ENCODE data around the gene ADAMTSL1. TPM values are rescaled to one million over a fixed set of nuclear protein-coding genes. Genes with fewer than 3 reads are reported as not detected.

ADAMTSL1 gene
- total and polyA plus RNA-seq, 2 experiments from 2014 or later, result 2.3 to 5.0 TPM

GRCh38 chr9:18923671-18924430 is 449.9 kb downstream of the ADAMTSL1 start:
- no peaks in the 10 kb centered on the region for H4K20me1 ChIP-seq (replicated peaks; ENCODE audit: insufficient read depth)

More at GRCh38 chr9:18923671-18924430, 449.9 kb downstream of the ADAMTSL1 start:
- H3K4me3 ChIP-seq, result no peak overlapping the region
- no peaks in the 10 kb centered on the region for H3K4me1 ChIP-seq (ENCODE audit: insufficient read depth)
- no peaks in the 10 kb centered on the region; the same call in 2 of the 3 replicates for H3K9me3 Mint-ChIP-seq
- H3K4me1 Mint-ChIP-seq, result 0 out of 3 replicates have a peak, but pooled peaks cover 3% of the 10 kb centered on the region
- TF ChIP-seq CTCF (conservative IDR thresholded peaks at IDR 0.05; ENCODE audit: low read depth in 2 of 2), result no peak
- no peak for TF ChIP-seq EZH2 (IDR thresholded peaks at IDR 0.05; ENCODE audit: low read depth, unreplicated experiment)
- TF ChIP-seq POLR2AphosphoS5 (IDR thresholded peaks at IDR 0.05; ENCODE audit: low read depth), result no peak
- no peak for TF ChIP-seq ZNF114 (CRISPR knock-in tag; IDR thresholded peaks at IDR 0.05)
- TF ChIP-seq ETS1 (IDR thresholded peaks at IDR 0.05), result no peak
- TF ChIP-seq, protein P1, sequence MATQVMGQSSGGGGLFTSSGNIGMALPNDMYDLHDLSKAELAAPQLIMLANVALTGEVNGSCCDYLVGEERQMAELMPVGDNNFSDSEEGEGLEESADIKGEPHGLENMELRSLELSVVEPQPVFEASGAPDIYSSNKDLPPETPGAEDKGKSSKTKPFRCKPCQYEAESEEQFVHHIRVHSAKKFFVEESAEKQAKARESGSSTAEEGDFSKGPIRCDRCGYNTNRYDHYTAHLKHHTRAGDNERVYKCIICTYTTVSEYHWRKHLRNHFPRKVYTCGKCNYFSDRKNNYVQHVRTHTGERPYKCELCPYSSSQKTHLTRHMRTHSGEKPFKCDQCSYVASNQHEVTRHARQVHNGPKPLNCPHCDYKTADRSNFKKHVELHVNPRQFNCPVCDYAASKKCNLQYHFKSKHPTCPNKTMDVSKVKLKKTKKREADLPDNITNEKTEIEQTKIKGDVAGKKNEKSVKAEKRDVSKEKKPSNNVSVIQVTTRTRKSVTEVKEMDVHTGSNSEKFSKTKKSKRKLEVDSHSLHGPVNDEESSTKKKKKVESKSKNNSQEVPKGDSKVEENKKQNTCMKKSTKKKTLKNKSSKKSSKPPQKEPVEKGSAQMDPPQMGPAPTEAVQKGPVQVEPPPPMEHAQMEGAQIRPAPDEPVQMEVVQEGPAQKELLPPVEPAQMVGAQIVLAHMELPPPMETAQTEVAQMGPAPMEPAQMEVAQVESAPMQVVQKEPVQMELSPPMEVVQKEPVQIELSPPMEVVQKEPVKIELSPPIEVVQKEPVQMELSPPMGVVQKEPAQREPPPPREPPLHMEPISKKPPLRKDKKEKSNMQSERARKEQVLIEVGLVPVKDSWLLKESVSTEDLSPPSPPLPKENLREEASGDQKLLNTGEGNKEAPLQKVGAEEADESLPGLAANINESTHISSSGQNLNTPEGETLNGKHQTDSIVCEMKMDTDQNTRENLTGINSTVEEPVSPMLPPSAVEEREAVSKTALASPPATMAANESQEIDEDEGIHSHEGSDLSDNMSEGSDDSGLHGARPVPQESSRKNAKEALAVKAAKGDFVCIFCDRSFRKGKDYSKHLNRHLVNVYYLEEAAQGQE (IDR thresholded peaks at IDR 0.05; ENCODE audit: unreplicated experiment), result no peak
- no peak for TF ChIP-seq NANOG (IDR thresholded peaks at IDR 0.05; ENCODE audit: borderline replicate concordance)
- TF ChIP-seq, protein P2, sequence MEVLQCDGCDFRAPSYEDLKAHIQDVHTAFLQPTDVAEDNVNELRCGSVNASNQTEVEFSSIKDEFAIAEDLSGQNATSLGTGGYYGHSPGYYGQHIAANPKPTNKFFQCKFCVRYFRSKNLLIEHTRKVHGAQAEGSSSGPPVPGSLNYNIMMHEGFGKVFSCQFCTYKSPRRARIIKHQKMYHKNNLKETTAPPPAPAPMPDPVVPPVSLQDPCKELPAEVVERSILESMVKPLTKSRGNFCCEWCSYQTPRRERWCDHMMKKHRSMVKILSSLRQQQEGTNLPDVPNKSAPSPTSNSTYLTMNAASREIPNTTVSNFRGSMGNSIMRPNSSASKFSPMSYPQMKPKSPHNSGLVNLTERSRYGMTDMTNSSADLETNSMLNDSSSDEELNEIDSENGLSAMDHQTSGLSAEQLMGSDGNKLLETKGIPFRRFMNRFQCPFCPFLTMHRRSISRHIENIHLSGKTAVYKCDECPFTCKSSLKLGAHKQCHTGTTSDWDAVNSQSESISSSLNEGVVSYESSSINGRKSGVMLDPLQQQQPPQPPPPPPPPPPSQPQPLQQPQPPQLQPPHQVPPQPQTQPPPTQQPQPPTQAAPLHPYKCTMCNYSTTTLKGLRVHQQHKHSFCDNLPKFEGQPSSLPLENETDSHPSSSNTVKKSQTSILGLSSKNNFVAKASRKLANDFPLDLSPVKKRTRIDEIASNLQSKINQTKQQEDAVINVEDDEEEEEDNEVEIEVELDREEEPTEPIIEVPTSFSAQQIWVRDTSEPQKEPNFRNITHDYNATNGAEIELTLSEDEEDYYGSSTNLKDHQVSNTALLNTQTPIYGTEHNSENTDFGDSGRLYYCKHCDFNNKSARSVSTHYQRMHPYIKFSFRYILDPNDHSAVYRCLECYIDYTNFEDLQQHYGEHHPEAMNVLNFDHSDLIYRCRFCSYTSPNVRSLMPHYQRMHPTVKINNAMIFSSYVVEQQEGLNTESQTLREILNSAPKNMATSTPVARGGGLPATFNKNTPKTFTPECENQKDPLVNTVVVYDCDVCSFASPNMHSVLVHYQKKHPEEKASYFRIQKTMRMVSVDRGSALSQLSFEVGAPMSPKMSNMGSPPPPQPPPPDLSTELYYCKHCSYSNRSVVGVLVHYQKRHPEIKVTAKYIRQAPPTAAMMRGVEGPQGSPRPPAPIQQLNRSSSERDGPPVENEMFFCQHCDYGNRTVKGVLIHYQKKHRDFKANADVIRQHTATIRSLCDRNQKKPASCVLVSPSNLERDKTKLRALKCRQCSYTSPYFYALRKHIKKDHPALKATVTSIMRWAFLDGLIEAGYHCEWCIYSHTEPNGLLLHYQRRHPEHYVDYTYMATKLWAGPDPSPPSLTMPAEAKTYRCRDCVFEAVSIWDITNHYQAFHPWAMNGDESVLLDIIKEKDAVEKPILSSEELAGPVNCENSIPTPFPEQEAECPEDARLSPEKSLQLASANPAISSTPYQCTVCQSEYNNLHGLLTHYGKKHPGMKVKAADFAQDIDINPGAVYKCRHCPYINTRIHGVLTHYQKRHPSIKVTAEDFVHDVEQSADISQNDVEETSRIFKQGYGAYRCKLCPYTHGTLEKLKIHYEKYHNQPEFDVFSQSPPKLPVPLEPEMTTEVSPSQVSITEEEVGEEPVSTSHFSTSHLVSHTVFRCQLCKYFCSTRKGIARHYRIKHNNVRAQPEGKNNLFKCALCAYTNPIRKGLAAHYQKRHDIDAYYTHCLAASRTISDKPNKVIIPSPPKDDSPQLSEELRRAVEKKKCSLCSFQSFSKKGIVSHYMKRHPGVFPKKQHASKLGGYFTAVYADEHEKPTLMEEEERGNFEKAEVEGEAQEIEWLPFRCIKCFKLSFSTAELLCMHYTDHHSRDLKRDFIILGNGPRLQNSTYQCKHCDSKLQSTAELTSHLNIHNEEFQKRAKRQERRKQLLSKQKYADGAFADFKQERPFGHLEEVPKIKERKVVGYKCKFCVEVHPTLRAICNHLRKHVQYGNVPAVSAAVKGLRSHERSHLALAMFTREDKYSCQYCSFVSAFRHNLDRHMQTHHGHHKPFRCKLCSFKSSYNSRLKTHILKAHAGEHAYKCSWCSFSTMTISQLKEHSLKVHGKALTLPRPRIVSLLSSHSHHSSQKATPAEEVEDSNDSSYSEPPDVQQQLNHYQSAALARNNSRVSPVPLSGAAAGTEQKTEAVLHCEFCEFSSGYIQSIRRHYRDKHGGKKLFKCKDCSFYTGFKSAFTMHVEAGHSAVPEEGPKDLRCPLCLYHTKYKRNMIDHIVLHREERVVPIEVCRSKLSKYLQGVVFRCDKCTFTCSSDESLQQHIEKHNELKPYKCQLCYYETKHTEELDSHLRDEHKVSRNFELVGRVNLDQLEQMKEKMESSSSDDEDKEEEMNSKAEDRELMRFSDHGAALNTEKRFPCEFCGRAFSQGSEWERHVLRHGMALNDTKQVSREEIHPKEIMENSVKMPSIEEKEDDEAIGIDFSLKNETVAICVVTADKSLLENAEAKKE (CRISPR knock-in tag; IDR thresholded peaks at IDR 0.05), result no peak
- TF ChIP-seq STAT1 (IDR thresholded peaks at IDR 0.05; ENCODE audit: unreplicated experiment), result no peak
- TF ChIP-seq JUNB (IDR thresholded peaks at IDR 0.05; ENCODE audit: unreplicated experiment), result no peak
- ATAC-seq, result no peak
- H3K27me3 Mint-ChIP-seq (ENCODE audit: insufficient read depth, low read depth, poor library complexity), result peaks cover 6% of the 10 kb centered on the region
- H3K36me3 ChIP-seq (ENCODE audit: insufficient read depth), result no peaks in the 10 kb centered on the region
- no peaks in the 10 kb centered on the region for H3K27me3 ChIP-seq (ENCODE audit: insufficient read depth)
- H3K4me3 Mint-ChIP-seq, result no peak overlapping the region
- H3K79me2 ChIP-seq (replicated peaks; ENCODE audit: insufficient read depth), result no peaks in the 10 kb centered on the region
- H3K27ac ChIP-seq (ENCODE audit: low read depth), result no peak overlapping the region
- DNase-seq (ENCODE audit: low spot score), result no peak
- H3K4me2 ChIP-seq, result no peak overlapping the region
- no peak overlapping the region for H3K27ac Mint-ChIP-seq
- H3K9me2 ChIP-seq (ENCODE audit: insufficient read depth), result no peaks in the 10 kb centered on the region
- no peaks in the 10 kb centered on the region for H3K36me3 Mint-ChIP-seq (ENCODE audit: low read depth)
- H3F3A ChIP-seq (replicated peaks; ENCODE audit: low read depth), result no peaks in the 10 kb centered on the region
- no peak overlapping the region for H2AFZ ChIP-seq
